ENCODE measurements around the gene AKAP6. TPM values are rescaled to one million over a fixed set of nuclear protein-coding genes. Genes with fewer than 3 reads are reported as not detected.
A peak's percentile ranks its signal among the peaks of the same experiment; 100 is the strongest.

AKAP6 gene
- total RNA-seq, 6 experiments from 2014 or later = 1.7 to 9.6 (median 4.3) TPM

DNA sequence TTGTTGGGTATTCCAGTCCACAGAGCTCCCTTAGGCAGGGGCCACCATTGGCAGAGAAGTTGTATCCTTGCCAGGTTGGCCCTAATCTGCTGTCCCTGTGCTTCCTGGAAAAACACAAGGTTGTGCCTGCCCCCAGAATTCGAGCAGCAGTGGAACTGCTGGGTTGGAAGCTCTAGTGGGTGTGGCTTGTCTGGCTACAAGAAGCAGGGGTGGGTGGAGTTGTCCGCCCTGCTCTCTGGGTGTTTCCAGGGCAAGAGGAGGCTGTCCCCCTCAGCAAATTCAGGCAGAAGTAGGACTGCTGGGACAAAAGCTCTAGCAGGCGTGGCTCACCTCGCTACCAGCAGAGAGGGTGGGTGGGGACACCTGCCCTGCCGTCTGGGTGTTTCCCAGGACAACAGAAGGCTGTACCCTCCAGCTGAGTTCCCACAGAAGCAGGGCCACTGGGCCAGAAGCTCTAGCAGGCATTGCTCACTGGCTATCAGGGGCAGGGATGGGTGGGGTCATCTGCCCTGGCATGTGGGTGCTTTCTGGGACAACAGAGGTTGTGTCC is 536.8 kb downstream of the AKAP6 start:
- H3K36me3 ChIP-seq = no peaks in the 10 kb centered on the region
- ATAC-seq (peak in 1 of 4 donors; percentile 19), DNase-seq (no peak)
- intact Hi-C loops (cut with DNase I) = no loop called here
- TF ChIP-seq, protein P1, sequence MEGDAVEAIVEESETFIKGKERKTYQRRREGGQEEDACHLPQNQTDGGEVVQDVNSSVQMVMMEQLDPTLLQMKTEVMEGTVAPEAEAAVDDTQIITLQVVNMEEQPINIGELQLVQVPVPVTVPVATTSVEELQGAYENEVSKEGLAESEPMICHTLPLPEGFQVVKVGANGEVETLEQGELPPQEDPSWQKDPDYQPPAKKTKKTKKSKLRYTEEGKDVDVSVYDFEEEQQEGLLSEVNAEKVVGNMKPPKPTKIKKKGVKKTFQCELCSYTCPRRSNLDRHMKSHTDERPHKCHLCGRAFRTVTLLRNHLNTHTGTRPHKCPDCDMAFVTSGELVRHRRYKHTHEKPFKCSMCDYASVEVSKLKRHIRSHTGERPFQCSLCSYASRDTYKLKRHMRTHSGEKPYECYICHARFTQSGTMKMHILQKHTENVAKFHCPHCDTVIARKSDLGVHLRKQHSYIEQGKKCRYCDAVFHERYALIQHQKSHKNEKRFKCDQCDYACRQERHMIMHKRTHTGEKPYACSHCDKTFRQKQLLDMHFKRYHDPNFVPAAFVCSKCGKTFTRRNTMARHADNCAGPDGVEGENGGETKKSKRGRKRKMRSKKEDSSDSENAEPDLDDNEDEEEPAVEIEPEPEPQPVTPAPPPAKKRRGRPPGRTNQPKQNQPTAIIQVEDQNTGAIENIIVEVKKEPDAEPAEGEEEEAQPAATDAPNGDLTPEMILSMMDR (IDR thresholded peaks at IDR 0.05) = no peak
- no peak for TF ChIP-seq POLR2A (IDR thresholded peaks at IDR 0.05)
- H3K9me3 ChIP-seq = no peaks in the 10 kb centered on the region
- no peak overlapping the region for H3K4me3 ChIP-seq
- H3K4me1 ChIP-seq = no peaks in the 10 kb centered on the region
- 0% methylated on average over 1 of the region's 5 CpGs for WGBS (ENCODE audit: insufficient coverage, low coverage, low lambda C conversion rate, missing lambda C conversion rate)
- no peak overlapping the region for H3K27ac ChIP-seq
- H3K27me3 ChIP-seq = no peaks in the 10 kb centered on the region

DNA sequence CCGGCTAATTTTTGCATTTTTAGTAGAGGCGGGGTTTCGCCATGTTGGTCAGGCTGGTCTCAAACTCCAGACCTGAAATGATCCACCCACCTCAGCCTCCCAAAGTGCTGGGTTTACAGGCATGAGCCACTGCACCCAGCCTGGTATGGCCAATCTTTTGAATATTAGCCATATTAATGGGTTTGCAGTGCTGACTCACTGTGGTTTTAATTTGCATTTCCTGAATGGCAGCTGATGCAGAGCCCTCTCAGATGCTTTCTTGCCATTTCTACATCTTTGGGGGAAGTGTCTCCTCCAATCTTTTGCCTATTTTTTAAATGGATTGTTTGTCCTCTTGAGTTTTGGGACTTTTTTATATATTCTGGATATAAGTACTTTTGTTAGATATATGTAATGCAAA is 554.1 kb downstream of the AKAP6 start:
- TF ChIP-seq, protein P1 (IDR thresholded peaks at IDR 0.05) = no peak
- TF ChIP-seq POLR2A (IDR thresholded peaks at IDR 0.05) = no peak
- H3K4me3 ChIP-seq = no peak overlapping the region
- no peak overlapping the region for H3K27ac ChIP-seq
- no peaks in the 10 kb centered on the region for H3K27me3 ChIP-seq
- no peaks in the 10 kb centered on the region for H3K36me3 ChIP-seq
- H3K4me1 ChIP-seq = no peaks in the 10 kb centered on the region
- intact Hi-C loops (cut with DNase I) = no loop called here
- ATAC-seq = no peak
- WGBS (ENCODE audit: insufficient coverage, low coverage, low lambda C conversion rate, missing lambda C conversion rate) = 87% methylated on average over 3 of the region's 3 CpGs
- no peaks in the 10 kb centered on the region for H3K9me3 ChIP-seq
- DNase-seq = no peak

Small RNA genes within 50 kb of the gene (small RNA-seq; reads per million reads assigned to genes)
- gene RN7SL660P = 0.10 to 0.13 reads per million in 2 experiments

Other genes with a start within 250 kb of the AKAP6 start
- not detected for gene RNU6-7, start 127.3 kb upstream of the AKAP6 start, total RNA-seq
- not detected for gene RNU6-8, start 126.0 kb upstream of the AKAP6 start, total RNA-seq

Data from right lobe of liver (tissue), 6 donors.